ENCODE results near the gene FGF14.
"Not testable (repeated sequence)": the region's sequence is repeated elsewhere in the genome, so short reads cannot be mapped to it uniquely, and the experiment has no call there.

FGF14 gene

DNA sequence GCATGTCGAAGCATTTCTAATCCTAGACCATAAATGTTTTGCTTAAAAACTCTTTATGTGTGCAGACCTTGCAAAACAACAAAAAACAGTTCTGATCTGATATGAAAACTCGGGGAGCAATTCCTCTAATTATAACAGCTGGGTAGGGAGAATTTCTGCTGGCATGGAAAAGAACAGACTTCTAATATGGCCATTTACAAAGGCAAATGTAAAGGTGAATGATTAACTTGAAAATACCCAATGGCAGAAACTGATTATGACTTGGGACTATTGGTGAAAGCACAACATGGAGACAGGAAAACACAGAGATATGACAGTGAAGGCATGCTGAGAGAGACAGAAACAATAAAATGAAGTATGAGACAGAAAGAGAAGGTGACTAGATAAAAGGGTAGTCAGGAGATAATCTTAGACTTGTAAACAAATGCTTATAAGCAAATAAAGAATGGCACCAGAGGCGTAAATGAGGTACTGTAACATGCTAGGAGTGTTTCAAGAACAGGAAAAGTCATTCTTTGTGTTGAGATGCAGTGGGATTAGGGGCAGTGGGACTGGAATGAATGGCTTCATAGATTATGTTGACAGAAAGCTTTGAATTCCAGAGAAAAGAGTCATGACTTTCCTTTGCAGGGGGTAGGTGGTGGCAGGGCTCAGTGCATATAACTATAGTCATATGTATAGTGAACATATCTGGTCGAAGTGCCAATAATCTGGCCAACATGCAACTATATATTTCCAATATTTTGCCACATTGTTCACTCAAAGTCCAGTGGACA is 556.4 kb downstream of the FGF14 start:
- Histone ChIP-seq H3K27ac (ENCODE audit: low read depth, low read length) (no peak overlapping the region), H3K4me3 (ENCODE audit: low read depth, low read length) (no peak overlapping the region), H3K27me3 (ENCODE audit: insufficient read depth, low read length) (no peaks in the 10 kb centered on the region), H2AFZ (ENCODE audit: low read length, unreplicated experiment) (no peak overlapping the region), H3K36me3 (ENCODE audit: insufficient read depth, low read length) (no peaks in the 10 kb centered on the region), H3K79me2 (ENCODE audit: control insufficient read depth, insufficient read depth, low read length, unreplicated experiment) (no peaks in the 10 kb centered on the region), H3K4me1 (ENCODE audit: control insufficient read depth, insufficient read depth, low read length, unreplicated experiment) (peaks cover 10% of the 10 kb centered on the region)

DNA sequence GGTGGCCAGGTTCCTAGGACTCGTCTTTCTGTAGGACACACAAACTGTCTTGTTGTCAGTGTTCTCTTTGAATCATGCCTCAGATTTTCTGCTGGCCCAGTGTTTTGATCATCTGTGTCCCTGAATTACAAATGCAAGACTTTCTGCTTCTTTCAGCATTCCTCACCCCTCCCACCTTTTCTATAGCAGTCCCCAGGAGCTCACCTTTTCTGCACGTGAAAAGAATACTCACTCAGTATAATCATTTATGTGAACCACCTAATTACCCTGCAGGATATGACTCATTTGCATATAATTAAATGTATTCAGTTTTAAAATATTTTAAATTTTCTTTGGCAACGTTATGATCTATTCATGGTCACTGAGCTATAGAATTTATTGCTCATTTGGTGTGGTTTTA is 560.1 kb downstream of the FGF14 start:
- Histone ChIP-seq H3K27me3 (ENCODE audit: insufficient read depth, low read length) (no peaks in the 10 kb centered on the region), H3K4me1 (ENCODE audit: control insufficient read depth, insufficient read depth, low read length, unreplicated experiment) (peaks cover 15% of the 10 kb centered on the region), H2AFZ (ENCODE audit: low read length, unreplicated experiment) (no peak overlapping the region), H3K4me3 (ENCODE audit: low read depth, low read length) (no peak overlapping the region), H3K36me3 (ENCODE audit: insufficient read depth, low read length) (no peaks in the 10 kb centered on the region), H3K27ac (ENCODE audit: low read depth, low read length) (no peak overlapping the region), H3K79me2 (ENCODE audit: control insufficient read depth, insufficient read depth, low read length, unreplicated experiment) (no peaks in the 10 kb centered on the region)

DNA sequence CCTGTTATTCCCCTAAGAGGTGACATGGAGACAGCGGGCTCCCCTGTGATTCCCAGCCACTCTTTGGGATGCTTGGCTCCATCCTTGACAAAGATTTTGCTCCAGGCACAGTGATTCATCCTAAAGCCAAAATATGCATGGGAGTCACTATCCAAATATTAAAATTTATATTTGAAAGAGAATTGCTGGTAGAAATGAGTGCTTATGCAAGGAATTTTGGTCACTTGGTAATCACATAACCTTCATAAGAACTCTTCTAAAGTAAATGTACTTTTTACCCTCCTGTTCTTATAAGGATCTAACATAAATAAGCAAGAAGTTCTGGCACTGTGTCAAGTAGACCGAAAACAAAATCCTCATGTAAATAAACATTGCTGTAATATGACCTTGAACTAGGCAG is 563.5 kb downstream of the FGF14 start:
- no peak overlapping the region for H2AFZ ChIP-seq (ENCODE audit: low read length, unreplicated experiment)
- no peak overlapping the region for H3K4me3 ChIP-seq (ENCODE audit: low read depth, low read length)
- H3K27ac ChIP-seq (ENCODE audit: low read depth, low read length), result no peak overlapping the region
- no peaks in the 10 kb centered on the region for H3K36me3 ChIP-seq (ENCODE audit: insufficient read depth, low read length)
- no peaks in the 10 kb centered on the region for H3K27me3 ChIP-seq (ENCODE audit: insufficient read depth, low read length)
- no peaks in the 10 kb centered on the region for H3K79me2 ChIP-seq (ENCODE audit: control insufficient read depth, insufficient read depth, low read length, unreplicated experiment)
- H3K4me1 ChIP-seq (ENCODE audit: control insufficient read depth, insufficient read depth, low read length, unreplicated experiment), result peaks cover 5% of the 10 kb centered on the region

DNA sequence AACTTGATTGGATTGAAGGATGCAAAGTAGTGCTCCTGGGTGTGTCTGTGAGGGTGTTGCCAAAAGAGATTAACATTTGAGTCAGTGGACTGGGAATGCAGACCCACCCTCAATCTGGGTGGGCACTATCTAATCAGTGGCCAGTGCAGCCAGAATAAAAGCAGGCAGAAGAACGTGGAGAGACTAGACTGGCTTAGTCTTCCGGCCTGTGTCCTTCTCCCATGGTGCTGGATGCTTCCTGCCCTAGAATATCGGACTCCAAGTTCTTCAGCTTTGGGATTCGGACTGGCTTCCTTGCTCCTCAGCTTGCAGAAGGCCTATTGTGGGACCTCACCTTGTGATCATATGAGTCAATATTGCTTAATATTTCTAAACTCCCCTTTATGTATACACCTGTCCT is 564.1 kb downstream of the FGF14 start:
- not testable (repeated sequence) for H3K27me3 ChIP-seq (ENCODE audit: insufficient read depth, low read length); H3K4me3 ChIP-seq (ENCODE audit: low read depth, low read length)

DNA sequence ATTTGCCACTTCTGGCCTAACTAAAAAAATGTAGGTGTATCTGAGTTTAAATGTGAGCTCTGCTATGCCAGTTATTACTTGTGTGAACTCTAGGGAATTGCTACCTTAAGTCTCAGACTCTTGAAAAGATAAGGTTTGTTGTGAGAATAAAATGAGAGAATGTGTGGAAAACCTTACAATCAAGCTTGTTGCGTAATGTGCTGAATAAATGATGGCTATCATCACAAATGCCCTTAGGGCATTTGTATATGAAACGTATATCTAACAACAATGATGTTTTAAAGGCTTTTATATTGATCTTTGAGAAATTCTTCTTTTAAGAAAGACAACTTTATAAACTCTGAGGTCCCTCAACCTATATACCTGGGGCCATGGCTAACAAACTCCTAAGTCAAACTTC is 564.6 kb downstream of the FGF14 start:
- Histone ChIP-seq H3K4me3 (ENCODE audit: low read depth, low read length) (no peak overlapping the region), H3K79me2 (ENCODE audit: control insufficient read depth, insufficient read depth, low read length, unreplicated experiment) (no peaks in the 10 kb centered on the region), H3K27me3 (ENCODE audit: insufficient read depth, low read length) (peaks cover 6% of the 10 kb centered on the region; the same call in 1 of the 2 replicates), H2AFZ (ENCODE audit: low read length, unreplicated experiment) (no peak overlapping the region), H3K4me1 (ENCODE audit: control insufficient read depth, insufficient read depth, low read length, unreplicated experiment) (peaks cover 5% of the 10 kb centered on the region), H3K36me3 (ENCODE audit: insufficient read depth, low read length) (no peaks in the 10 kb centered on the region), H3K27ac (ENCODE audit: low read depth, low read length) (no peak overlapping the region)

More for the DNA sequence above, 564.1 kb downstream of the FGF14 start:
- H2AFZ ChIP-seq (ENCODE audit: low read length, unreplicated experiment); H3K79me2 ChIP-seq (ENCODE audit: control insufficient read depth, insufficient read depth, low read length, unreplicated experiment); H3K4me1 ChIP-seq (ENCODE audit: control insufficient read depth, insufficient read depth, low read length, unreplicated experiment); H3K36me3 ChIP-seq (ENCODE audit: insufficient read depth, low read length); H3K27ac ChIP-seq (ENCODE audit: low read depth, low read length): not testable (repeated sequence)

DNA sequence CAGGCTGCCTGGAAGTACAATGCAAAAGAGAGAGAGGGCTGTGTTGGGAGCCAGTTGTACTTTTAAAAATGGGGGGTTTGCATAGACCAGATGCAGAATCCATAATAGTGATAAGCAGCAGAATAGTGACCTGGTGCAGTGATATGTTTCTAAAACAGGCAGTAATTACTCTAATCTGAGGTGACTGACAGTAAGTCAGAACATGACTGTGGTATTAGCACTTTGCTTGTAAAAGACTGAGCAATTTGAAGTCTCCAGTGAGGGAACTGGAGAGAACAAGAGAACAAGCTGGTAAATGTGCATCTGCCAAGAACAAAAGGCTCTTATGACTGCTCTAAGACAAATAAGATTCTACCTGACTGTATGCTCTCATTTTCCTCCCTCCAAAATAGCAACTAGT is 565.9 kb downstream of the FGF14 start:
- H3K27ac ChIP-seq (ENCODE audit: low read depth, low read length), result no peak overlapping the region
- H3K4me3 ChIP-seq (ENCODE audit: low read depth, low read length), result no peak overlapping the region
- peaks cover 6% of the 10 kb centered on the region; the same call in 1 of the 2 replicates for H3K27me3 ChIP-seq (ENCODE audit: insufficient read depth, low read length)
- H2AFZ ChIP-seq (ENCODE audit: low read length, unreplicated experiment), result no peak overlapping the region
- H3K79me2 ChIP-seq (ENCODE audit: control insufficient read depth, insufficient read depth, low read length, unreplicated experiment), result no peaks in the 10 kb centered on the region
- no peaks in the 10 kb centered on the region for H3K36me3 ChIP-seq (ENCODE audit: insufficient read depth, low read length)
- peaks cover 5% of the 10 kb centered on the region for H3K4me1 ChIP-seq (ENCODE audit: control insufficient read depth, insufficient read depth, low read length, unreplicated experiment)

DNA sequence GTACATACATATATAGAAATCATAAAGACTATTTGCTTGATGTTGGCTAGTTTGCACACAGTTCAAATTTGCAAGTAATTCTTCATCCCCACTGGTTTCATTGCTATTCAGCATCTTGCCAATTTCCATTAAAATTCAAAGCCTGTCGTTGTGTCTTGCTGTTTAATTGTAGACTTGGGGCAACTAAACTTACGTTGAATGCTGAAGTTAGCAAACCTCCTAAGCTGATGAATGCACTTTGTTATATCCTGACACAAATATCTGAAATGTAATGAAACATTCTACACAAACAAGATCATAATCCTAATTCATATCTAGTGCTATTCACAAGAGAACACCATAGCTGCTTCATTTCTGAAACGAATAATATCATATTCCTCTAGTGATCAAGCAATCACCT is 568.2 kb downstream of the FGF14 start:
- Histone ChIP-seq H3K4me1 (ENCODE audit: control insufficient read depth, insufficient read depth, low read length, unreplicated experiment) (peaks cover 3% of the 10 kb centered on the region), H3K27ac (ENCODE audit: low read depth, low read length) (no peak overlapping the region), H3K4me3 (ENCODE audit: low read depth, low read length) (no peak overlapping the region)

DNA sequence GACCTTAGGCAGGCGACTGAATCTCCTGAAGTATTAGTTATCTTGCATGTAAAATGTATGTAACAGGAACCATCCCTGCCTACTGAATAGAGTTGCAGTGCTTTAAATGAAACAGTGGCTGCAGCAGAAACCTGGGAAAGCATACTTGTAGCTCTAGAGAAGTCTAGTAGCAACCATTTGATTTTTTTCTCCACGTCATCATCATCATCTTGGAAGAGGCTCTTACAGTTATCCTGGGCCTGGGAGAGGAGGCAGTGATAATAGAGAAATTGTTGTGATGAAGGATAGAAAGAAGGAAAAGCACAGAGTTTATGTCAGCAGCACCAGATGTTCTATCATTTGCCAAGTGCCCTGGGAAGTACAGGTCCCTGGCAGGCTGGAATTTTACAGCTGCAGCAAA is 571.8 kb downstream of the FGF14 start:
- H3K79me2 ChIP-seq (ENCODE audit: control insufficient read depth, insufficient read depth, low read length, unreplicated experiment), result no peaks in the 10 kb centered on the region
- H2AFZ ChIP-seq (ENCODE audit: low read length, unreplicated experiment), result no peak overlapping the region
- no peaks in the 10 kb centered on the region for H3K36me3 ChIP-seq (ENCODE audit: insufficient read depth, low read length)
- no peak overlapping the region for H3K4me3 ChIP-seq (ENCODE audit: low read depth, low read length)
- no peaks in the 10 kb centered on the region for H3K4me1 ChIP-seq (ENCODE audit: control insufficient read depth, insufficient read depth, low read length, unreplicated experiment)
- H3K27me3 ChIP-seq (ENCODE audit: insufficient read depth, low read length), result peaks cover 6% of the 10 kb centered on the region; the same call in 1 of the 2 replicates
- no peak overlapping the region for H3K27ac ChIP-seq (ENCODE audit: low read depth, low read length)

More for the DNA sequence above, 568.2 kb downstream of the FGF14 start:
- H3K36me3 ChIP-seq (ENCODE audit: insufficient read depth, low read length), result no peaks in the 10 kb centered on the region
- H3K27me3 ChIP-seq (ENCODE audit: insufficient read depth, low read length), result peaks cover 6% of the 10 kb centered on the region; the same call in 1 of the 2 replicates
- H2AFZ ChIP-seq (ENCODE audit: low read length, unreplicated experiment), result no peak overlapping the region
- H3K79me2 ChIP-seq (ENCODE audit: control insufficient read depth, insufficient read depth, low read length, unreplicated experiment), result no peaks in the 10 kb centered on the region

DNA sequence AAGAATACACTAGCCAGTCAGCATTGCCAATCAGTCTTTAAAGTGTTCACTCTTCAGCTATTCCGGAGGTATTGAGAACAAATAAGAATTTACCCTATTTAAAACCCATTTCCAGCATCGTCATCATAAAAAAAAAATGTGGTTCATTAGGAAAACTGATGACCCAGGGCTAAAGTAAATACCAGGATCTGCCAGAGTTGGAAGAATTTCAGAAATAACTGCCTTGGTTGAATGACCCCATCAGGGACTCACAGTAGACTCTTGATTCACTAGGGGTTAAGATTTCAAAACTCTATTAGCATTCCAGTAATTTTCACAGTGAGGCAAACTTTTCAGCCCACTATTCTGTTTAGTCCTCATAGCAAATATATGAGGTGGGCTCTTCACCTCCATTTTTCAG is 572.4 kb downstream of the FGF14 start:
- H3K27ac ChIP-seq (ENCODE audit: low read depth, low read length), result no peak overlapping the region
- peaks cover 6% of the 10 kb centered on the region; the same call in 1 of the 2 replicates for H3K27me3 ChIP-seq (ENCODE audit: insufficient read depth, low read length)
- no peak overlapping the region for H2AFZ ChIP-seq (ENCODE audit: low read length, unreplicated experiment)
- no peaks in the 10 kb centered on the region for H3K36me3 ChIP-seq (ENCODE audit: insufficient read depth, low read length)
- no peak overlapping the region for H3K4me3 ChIP-seq (ENCODE audit: low read depth, low read length)
- no peaks in the 10 kb centered on the region for H3K4me1 ChIP-seq (ENCODE audit: control insufficient read depth, insufficient read depth, low read length, unreplicated experiment)
- H3K79me2 ChIP-seq (ENCODE audit: control insufficient read depth, insufficient read depth, low read length, unreplicated experiment), result no peaks in the 10 kb centered on the region

DNA sequence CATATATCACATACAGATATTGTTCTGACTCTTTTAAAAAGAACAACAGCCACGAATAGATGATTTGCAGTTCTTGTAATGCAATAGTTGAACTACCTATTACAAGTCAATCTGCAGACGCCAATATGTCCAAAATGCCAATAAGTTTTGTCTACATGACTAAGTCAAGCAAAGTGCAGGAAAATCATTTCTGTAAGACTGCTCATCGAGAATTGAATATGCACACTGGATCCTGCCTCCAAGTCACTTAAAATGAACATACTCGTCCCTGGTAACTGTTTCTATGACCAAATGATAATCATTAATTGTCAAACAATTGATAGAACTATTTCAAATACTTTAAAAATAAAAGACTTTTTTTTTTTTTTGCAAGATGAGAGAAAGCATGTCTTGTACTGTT is 573.7 kb downstream of the FGF14 start:
- Histone ChIP-seq H3K27ac (ENCODE audit: low read depth, low read length) (no peak overlapping the region), H2AFZ (ENCODE audit: low read length, unreplicated experiment) (no peak overlapping the region), H3K4me3 (ENCODE audit: low read depth, low read length) (no peak overlapping the region), H3K27me3 (ENCODE audit: insufficient read depth, low read length) (peaks cover 6% of the 10 kb centered on the region; the same call in 1 of the 2 replicates), H3K36me3 (ENCODE audit: insufficient read depth, low read length) (no peaks in the 10 kb centered on the region), H3K79me2 (ENCODE audit: control insufficient read depth, insufficient read depth, low read length, unreplicated experiment) (no peaks in the 10 kb centered on the region), H3K4me1 (ENCODE audit: control insufficient read depth, insufficient read depth, low read length, unreplicated experiment) (no peaks in the 10 kb centered on the region)

DNA sequence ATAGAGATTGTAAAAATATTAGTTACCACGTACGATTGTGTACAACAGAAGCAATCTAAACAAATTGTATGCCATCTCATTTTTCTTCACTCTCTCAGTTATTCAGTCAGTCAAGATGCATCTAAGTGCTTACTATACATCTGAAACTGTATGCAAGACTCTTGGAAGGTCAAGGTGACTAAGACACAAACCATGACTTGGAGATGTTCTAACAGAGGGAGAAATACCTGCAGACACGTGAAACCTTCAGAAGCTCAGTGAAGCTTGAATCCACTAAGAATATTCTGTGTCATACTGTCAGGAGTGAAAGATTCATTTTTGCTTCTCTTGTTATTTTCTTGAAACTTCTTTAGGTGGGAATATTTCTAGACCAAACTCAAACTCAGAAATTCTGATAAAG is 584.0 kb downstream of the FGF14 start:
- no peak overlapping the region for H2AFZ ChIP-seq (ENCODE audit: low read length, unreplicated experiment)
- no peaks in the 10 kb centered on the region for H3K27me3 ChIP-seq (ENCODE audit: insufficient read depth, low read length)
- no peaks in the 10 kb centered on the region for H3K4me1 ChIP-seq (ENCODE audit: control insufficient read depth, insufficient read depth, low read length, unreplicated experiment)
- H3K27ac ChIP-seq (ENCODE audit: low read depth, low read length), result no peak overlapping the region
- H3K79me2 ChIP-seq (ENCODE audit: control insufficient read depth, insufficient read depth, low read length, unreplicated experiment), result no peaks in the 10 kb centered on the region
- H3K4me3 ChIP-seq (ENCODE audit: low read depth, low read length), result no peak overlapping the region
- H3K36me3 ChIP-seq (ENCODE audit: insufficient read depth, low read length), result no peaks in the 10 kb centered on the region
